Ovary (tissue), 9 donors: ENCODE measurements around the gene PTPRN2. TPM values are rescaled to one million over a fixed set of nuclear protein-coding genes. Genes with fewer than 3 reads are reported as not detected.
"Not testable (repeated sequence)": the region's sequence is repeated elsewhere in the genome, so short reads cannot be mapped to it uniquely, and the experiment has no call there.

Source experiments
- DNase-seq, 5 donors: peaks; one replicate each; pipeline ENCODE4 v3.0.0-alpha.2; 2019 to 2020
- H3K27ac ChIP-seq, 2 donors: fragments of 200-600 bp; one replicate each; pipeline versions ENCODE4 v1.5.1 to v1.8.0; 2019 to 2022
- H3K27me3 ChIP-seq: fragments of 200-600 bp; one replicate; pipeline ENCODE4 v1.8.0; 2022
- H3K36me3 ChIP-seq: fragments of 200-600 bp; sonication (generic); one replicate; pipeline ENCODE4 v1.5.1; 2019
- H3K4me1 ChIP-seq: one replicate; pipeline ENCODE4 v1.8.1; 2013; ENCODE audit warnings: mild to moderate bottlenecking, moderate library complexity; ENCODE audit not compliant: insufficient read depth
- H3K4me3 ChIP-seq: fragments of 200-600 bp; sonication (generic); one replicate; pipeline ENCODE4 v1.5.1; 2017
- H3K9me3 ChIP-seq, 2 donors: fragments of 200-600 bp in 1 of 2; sonication (generic) in 1 of 2; one replicate each; pipeline versions ENCODE4 v1.5.1 to v1.8.1; 2013 to 2019; ENCODE audit warnings: mild to moderate bottlenecking in 1 of 2, moderate library complexity in 1 of 2
- CTCF ChIP-seq, 3 donors: fragments of 450-650 bp in 2 of 3; fragments of 200-600 bp in 1 of 3; IDR thresholded peaks; one replicate each; pipeline versions ENCODE4 v1.5.1 to v1.8.0; 2016 to 2022; ENCODE audit warnings: antibody characterized with exemption in 3 of 3, mild to moderate bottlenecking in 1 of 3
- EP300 ChIP-seq: sonication (generic); formaldehyde crosslinking; IDR thresholded peaks from one replicate; pipeline ENCODE4 v1.6.1; 2017; ENCODE audit warnings: antibody characterized with exemption
- POLR2A ChIP-seq: fragments of 450-650 bp; IDR thresholded peaks from one replicate; pipeline ENCODE4 v1.6.1; 2017; ENCODE audit warnings: antibody characterized with exemption, mild to moderate bottlenecking, moderate library complexity
- WGBS, 3 donors: extraction: QIAGEN DNeasy Blood & Tissue Kit in 1 of 3; methylation state at CpG; one replicate each; pipeline versions ENCODE4 v1.1.5 to v1.1.7; 2013 to 2017; 5-methylcytosine and 5-hydroxymethylcytosine counted together
- intact Hi-C, 4 donors: fragments of 100-400 bp; cut with DNase I; formaldehyde crosslinking; loops; one replicate each; pipeline versions ENCODE4 v1.11.0 to v1.15.1; 2022 to 2023
- polyA plus RNA-seq, 2 donors: library from polyadenylated mRNA; stranded (reverse); fragments of 200-250 nt in 1 of 2; fragments of 350-450 nt in 1 of 2; fragmentation: Illumina TruSeq in 1 of 2; extraction: RNeasy Lipid Tissue Mini Kit (QIAGEN cat#74804) in 1 of 2; gene quantifications; one replicate each; pipeline ENCODE4 v1.2.3, GENCODE V29; 2013 to 2014
- total RNA-seq, 7 donors: library from RNA; depleted of rRNA in 2 of 7; stranded (reverse); fragments of >200 nt in 2 of 7; fragmentation: NEBNext Ultra II Directional in 3 of 7; extraction: Animal tissue kit (Norgen Biotek cat#: 25700) in 3 of 7; gene quantifications; one replicate each; pipeline versions ENCODE4 v1.1.0 to v1.2.4, GENCODE V29; 2016 to 2023
- donor health status: DM: no; HTN: no; CAD: no; lungs with moderate emphysema.
- donor health status: DM: no; HTN: no; CAD: no.
- donor health status: Bipolar disorder and iron deficiency.
- donor health status: DM: yes; HTN: yes; CAD: no.
- donor health status: DM: no; HTN: no; CAD: no.
- donor health status: DM: yes; HTN: yes; CAD: no.

Gene PTPRN2
- total and polyA plus RNA-seq, 9 donors, result 3.5 to 11.1 (median 5.9) TPM

DNA sequence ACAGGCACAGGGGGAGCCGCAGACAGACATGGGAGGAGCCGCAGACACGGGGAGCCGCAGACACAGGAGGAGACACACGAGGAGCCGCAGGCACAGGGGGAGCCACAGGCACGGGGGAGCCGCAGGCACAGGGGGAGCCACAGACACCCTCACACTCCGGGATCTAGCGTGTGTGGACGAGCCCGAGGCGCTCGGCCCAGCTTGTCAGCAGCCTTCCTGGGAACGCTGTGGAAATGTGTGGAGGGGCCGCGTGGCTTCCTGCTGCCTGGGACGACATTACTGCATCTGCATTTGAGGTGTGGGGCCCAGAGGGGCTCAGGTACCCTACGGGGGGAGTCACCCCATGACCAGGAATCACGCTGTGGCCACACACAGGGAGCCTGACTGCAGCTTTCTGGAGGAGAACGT, 313.2 kb downstream of the PTPRN2 start:
- H3K4me1 ChIP-seq, result no peaks in the 10 kb centered on the region
- H3K27me3 ChIP-seq, result no peaks in the 10 kb centered on the region
- DNase-seq, result peak in 1 of 5 donors; percentile 10
- intact Hi-C loops, result no loop called here
- H3K27ac ChIP-seq, result no peak overlapping the region
- 76 to 84% (median 77%) methylated on average over 21 of the region's 21 CpGs for WGBS, 3 donors
- no peak overlapping the region for H3K4me3 ChIP-seq
- H3K36me3 ChIP-seq, result no peaks in the 10 kb centered on the region
- H3K9me3 ChIP-seq, result no peaks in the 10 kb centered on the region
- TF ChIP-seq EP300, result no peak
- no peak for TF ChIP-seq CTCF (IDR thresholded peaks at IDR 0.05)
- no peak for TF ChIP-seq POLR2A

GRCh38 chr7:158273756-158274342, 313.8 kb downstream of the PTPRN2 start:
- H3K27ac ChIP-seq, H3K9me3 ChIP-seq, H3K36me3 ChIP-seq, H3K4me1 ChIP-seq, H3K27me3 ChIP-seq, intact Hi-C loops, H3K4me3 ChIP-seq: not testable (repeated sequence)
- DNase-seq, result peak in 1 of 5 donors; percentile 11
- 89 to 93% (median 90%) methylated on average over 38 of the region's 38 CpGs for WGBS, 3 donors

GRCh38 chr7:158273138-158273651, 314.4 kb downstream of the PTPRN2 start:
- Histone ChIP-seq H3K9me3 (no peaks in the 10 kb centered on the region), H3K27me3 (no peaks in the 10 kb centered on the region), H3K4me3 (no peak overlapping the region), H3K4me1 (no peaks in the 10 kb centered on the region), H3K36me3 (no peaks in the 10 kb centered on the region), H3K27ac (no peak overlapping the region)
- intact Hi-C loops, result no loop called here
- 66 to 88% (median 87%) methylated on average over 23 to 31 of the region's 31 CpGs for WGBS, 3 donors
- DNase-seq, result peak in 1 of 5 donors; percentile 2
- TF ChIP-seq EP300, result no peak
- no peak for TF ChIP-seq CTCF (IDR thresholded peaks at IDR 0.05)
- TF ChIP-seq POLR2A, result no peak

DNA sequence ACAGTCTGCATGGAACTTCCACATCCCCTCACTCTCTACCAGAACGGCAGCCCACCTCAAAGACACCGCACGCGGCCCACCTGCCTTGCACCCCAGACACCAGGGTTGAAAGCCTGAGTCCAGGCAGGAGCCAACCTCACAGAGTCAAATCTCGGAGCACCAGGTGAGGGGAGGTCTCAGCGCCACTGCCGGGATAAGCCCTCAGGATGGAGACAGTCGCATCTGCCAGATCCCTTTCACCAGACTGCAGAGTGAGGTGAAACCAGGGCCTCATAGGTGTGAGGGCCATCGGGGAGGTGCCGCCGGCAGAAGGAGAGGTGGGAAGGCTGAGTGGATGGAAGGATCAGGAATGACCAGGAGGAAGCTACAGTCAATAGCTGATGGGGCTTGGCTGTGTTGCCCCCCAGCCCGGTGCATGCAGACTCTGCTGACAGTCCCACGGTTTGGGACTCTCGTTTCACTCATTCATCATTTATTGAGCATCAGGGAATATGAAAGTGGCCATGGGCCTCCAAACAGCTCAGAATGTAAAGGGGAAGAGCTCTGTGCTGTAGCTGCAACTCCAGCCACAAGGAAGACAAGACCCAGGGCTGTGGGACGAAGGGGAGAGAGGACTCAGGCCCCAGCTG, 315.0 kb downstream of the PTPRN2 start:
- Histone ChIP-seq H3K27me3 (no peaks in the 10 kb centered on the region), H3K36me3 (no peaks in the 10 kb centered on the region), H3K4me1 (no peaks in the 10 kb centered on the region), H3K4me3 (no peak overlapping the region), H3K27ac (no peak overlapping the region), H3K9me3 (no peaks in the 10 kb centered on the region)
- no peak for DNase-seq
- TF ChIP-seq EP300 (no peak), CTCF (IDR thresholded peaks at IDR 0.05) (no peak), POLR2A (no peak)
- intact Hi-C loops, result no loop called here
- 89 to 91% (median 91%) methylated on average over 15 of the region's 15 CpGs for WGBS, 3 donors

DNA sequence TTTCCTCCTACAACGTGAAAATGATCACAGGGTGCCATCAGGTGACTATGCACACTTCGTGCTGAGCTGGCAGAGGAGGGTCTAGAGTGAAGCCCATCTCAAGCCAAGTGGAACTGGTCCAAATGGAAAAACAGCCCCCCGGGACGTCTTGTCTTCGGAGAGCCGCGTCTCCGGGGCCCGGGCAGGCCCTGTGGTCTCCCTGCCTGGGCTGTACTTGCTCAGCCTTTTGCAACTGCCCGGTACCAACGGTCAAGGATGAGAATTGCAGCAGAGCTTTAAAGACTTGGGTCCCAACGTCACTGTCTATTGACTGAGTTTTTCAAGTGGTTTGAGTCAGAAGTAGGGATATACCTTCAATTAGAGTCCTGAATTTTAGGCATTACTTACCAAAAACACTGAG, 315.5 kb downstream of the PTPRN2 start:
- H3K27me3 ChIP-seq, result no peaks in the 10 kb centered on the region
- no peaks in the 10 kb centered on the region for H3K4me1 ChIP-seq
- H3K4me3 ChIP-seq, result no peak overlapping the region
- 89 to 91% (median 89%) methylated on average over 12 of the region's 12 CpGs for WGBS, 3 donors
- no peak for DNase-seq
- no peaks in the 10 kb centered on the region for H3K9me3 ChIP-seq
- TF ChIP-seq CTCF (IDR thresholded peaks at IDR 0.05), result no peak
- TF ChIP-seq POLR2A, result no peak
- TF ChIP-seq EP300, result no peak
- H3K27ac ChIP-seq, result no peak overlapping the region
- H3K36me3 ChIP-seq, result no peaks in the 10 kb centered on the region
- intact Hi-C loops, result no loop called here
